Ascending aorta (tissue), 2 donors: ENCODE measurements around the gene ABCC4. TPM values are rescaled to one million over a fixed set of nuclear protein-coding genes. Genes with fewer than 3 reads are reported as not detected.

ENCODE experiments used
- DNase-seq, 2 donors: peaks; one replicate each; pipeline ENCODE4 v3.0.0-alpha.2; 2019; ENCODE audit warnings: low spot score in 2 of 2
- H3K27ac ChIP-seq, 2 donors: fragments of 200-600 bp; sonication (generic); one replicate each; pipeline ENCODE4 v1.5.1; 2016 to 2017; ENCODE audit warnings: mild to moderate bottlenecking in 1 of 2
- H3K27me3 ChIP-seq: fragments of 200-600 bp; sonication (generic); one replicate; pipeline ENCODE4 v1.5.1; 2017
- H3K36me3 ChIP-seq, 2 donors: fragments of 200-600 bp; sonication (generic); one replicate each; pipeline ENCODE4 v1.5.1; 2016
- H3K4me1 ChIP-seq, 2 donors: fragments of 200-600 bp; sonication (generic); one replicate each; pipeline ENCODE4 v1.5.1; 2016 to 2017; ENCODE audit warnings: mild to moderate bottlenecking in 1 of 2
- H3K4me3 ChIP-seq, 2 donors: fragments of 200-600 bp; sonication (generic); one replicate each; pipeline ENCODE4 v1.5.1; 2016 to 2017; ENCODE audit warnings: mild to moderate bottlenecking in 1 of 2
- H3K9me3 ChIP-seq, 2 donors: fragments of 200-600 bp; sonication (generic); one replicate each; pipeline ENCODE4 v1.5.1; 2016
- intact Hi-C: fragments of 100-400 bp; cut with DNase I; formaldehyde crosslinking; loops from one replicate; pipeline ENCODE4 v1.15.1; 2023
- total RNA-seq: library from RNA; depleted of rRNA; stranded (reverse); fragments of >200 nt; gene quantifications from one replicate; pipeline ENCODE4 v1.1.0, GENCODE V29; 2016
- TF ChIP-seq, protein P1 (sequence below), 3 experiments: fragments of 200-600 bp in 2 of 3; fragments of 450-650 bp in 1 of 3; sonication (generic) in 2 of 3; IDR thresholded peaks; one replicate each; pipeline ENCODE4 v1.5.1; 2016 to 2019; ENCODE audit warnings: antibody characterized with exemption in 3 of 3, mild to moderate bottlenecking in 1 of 3, moderate library complexity in 1 of 3

The ABCC4 gene
- total RNA-seq, 1 donor from 2014 or later: 6.7 TPM

DNA sequence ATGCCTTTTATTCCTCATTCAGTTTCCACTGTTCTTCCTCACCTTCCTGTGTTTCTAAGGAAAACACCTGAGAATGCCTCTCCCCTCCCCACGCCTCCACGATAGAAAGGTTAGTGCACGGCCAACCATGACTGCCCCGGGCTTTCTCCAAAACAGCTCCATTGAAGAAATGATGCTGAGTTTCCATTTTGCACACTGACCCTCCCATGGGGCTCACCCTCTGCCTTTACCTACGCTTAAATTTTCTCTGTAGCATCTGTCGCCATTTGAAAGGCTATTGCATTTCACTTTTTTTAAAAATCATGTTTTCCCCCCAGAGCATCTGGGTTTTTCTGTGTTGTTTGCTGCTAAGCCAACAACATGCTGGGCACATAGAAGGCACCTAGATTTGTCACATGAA, 48.2 kb downstream of the ABCC4 start:
- H3K27ac ChIP-seq: no peak overlapping the region
- no peak overlapping the region for H3K4me3 ChIP-seq
- no peaks in the 10 kb centered on the region for H3K9me3 ChIP-seq
- no peaks in the 10 kb centered on the region for H3K27me3 ChIP-seq
- intact Hi-C loops: no loop called here
- no peaks in the 10 kb centered on the region for H3K4me1 ChIP-seq
- TF ChIP-seq, protein P1, sequence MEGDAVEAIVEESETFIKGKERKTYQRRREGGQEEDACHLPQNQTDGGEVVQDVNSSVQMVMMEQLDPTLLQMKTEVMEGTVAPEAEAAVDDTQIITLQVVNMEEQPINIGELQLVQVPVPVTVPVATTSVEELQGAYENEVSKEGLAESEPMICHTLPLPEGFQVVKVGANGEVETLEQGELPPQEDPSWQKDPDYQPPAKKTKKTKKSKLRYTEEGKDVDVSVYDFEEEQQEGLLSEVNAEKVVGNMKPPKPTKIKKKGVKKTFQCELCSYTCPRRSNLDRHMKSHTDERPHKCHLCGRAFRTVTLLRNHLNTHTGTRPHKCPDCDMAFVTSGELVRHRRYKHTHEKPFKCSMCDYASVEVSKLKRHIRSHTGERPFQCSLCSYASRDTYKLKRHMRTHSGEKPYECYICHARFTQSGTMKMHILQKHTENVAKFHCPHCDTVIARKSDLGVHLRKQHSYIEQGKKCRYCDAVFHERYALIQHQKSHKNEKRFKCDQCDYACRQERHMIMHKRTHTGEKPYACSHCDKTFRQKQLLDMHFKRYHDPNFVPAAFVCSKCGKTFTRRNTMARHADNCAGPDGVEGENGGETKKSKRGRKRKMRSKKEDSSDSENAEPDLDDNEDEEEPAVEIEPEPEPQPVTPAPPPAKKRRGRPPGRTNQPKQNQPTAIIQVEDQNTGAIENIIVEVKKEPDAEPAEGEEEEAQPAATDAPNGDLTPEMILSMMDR (IDR thresholded peaks at IDR 0.05): no peak
- H3K36me3 ChIP-seq: no peaks in the 10 kb centered on the region
- DNase-seq: no peak

DNA sequence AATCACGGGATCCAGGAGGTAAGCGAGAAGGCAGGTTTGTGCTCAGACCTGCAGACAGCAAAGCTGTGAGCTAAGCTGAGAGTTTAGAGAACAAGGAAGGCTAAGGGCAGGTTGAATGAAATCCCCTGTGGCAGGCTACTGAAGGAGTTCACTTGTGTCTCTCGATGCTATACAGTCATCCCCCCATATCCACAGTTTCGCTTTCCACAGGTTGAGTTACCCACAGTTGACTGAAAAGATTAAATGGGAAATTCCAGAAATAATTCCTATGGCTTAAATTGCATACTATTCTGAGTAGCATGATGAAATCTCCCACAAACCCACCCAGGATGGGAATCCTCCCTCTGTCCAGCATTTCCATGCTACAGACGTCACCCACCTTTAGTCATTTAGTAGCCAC, 49.6 kb downstream of the ABCC4 start:
- no peaks in the 10 kb centered on the region for H3K4me1 ChIP-seq
- intact Hi-C loops: no loop called here
- H3K9me3 ChIP-seq: no peaks in the 10 kb centered on the region
- no peaks in the 10 kb centered on the region for H3K36me3 ChIP-seq
- H3K27me3 ChIP-seq: no peaks in the 10 kb centered on the region
- no peak for DNase-seq
- TF ChIP-seq, protein P1 (IDR thresholded peaks at IDR 0.05): no peak
- no peak overlapping the region for H3K4me3 ChIP-seq
- H3K27ac ChIP-seq: no peak overlapping the region

DNA sequence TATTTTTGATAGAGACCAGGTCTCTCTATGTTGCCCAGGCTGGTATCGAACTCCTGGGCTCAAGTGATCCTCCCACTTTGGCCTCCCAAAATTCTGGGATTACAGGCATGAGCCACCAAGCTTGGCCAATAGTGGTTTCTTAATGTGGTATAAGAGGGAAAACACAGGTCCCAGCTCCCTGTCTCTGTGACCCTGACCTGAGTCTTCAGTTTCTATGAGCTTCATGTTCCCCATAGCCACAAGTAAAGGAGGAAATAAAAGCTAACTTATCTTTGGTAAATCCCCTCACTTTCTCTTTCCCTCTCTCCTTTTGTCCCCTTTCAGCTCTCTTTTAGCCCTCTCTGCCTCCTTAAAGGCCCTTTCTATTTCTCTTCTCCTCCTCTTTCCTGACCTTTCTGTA, 50.3 kb downstream of the ABCC4 start:
- intact Hi-C loops: no loop called here
- TF ChIP-seq, protein P1 (IDR thresholded peaks at IDR 0.05): no peak
- no peak overlapping the region for H3K27ac ChIP-seq
- no peak overlapping the region for H3K4me3 ChIP-seq
- no peaks in the 10 kb centered on the region for H3K4me1 ChIP-seq
- no peaks in the 10 kb centered on the region for H3K9me3 ChIP-seq
- no peak for DNase-seq
- no peaks in the 10 kb centered on the region for H3K36me3 ChIP-seq
- H3K27me3 ChIP-seq: no peaks in the 10 kb centered on the region

DNA sequence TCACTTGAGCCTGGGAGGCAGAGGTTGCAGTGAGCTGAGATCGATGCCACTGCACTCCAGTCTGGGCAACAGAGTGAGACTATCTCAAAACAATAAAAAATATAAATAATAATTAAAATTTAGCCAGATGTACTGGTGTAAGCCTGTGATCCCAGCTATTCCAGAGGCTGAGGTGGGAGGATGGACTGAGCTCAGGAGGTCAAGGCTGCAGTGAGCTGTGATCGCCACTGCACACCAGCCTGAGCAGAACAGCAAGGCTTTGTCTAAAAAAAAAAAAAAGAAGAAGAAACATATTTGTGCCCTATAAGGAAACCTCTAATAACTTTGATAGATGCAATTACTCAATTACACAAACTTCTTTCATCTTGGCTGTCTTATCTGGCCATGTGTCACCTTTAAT, 52.3 kb downstream of the ABCC4 start:
- Histone ChIP-seq H3K4me1 (no peaks in the 10 kb centered on the region), H3K27ac (no peak overlapping the region), H3K9me3 (no peaks in the 10 kb centered on the region), H3K36me3 (no peaks in the 10 kb centered on the region), H3K27me3 (no peaks in the 10 kb centered on the region), H3K4me3 (no peak overlapping the region)
- intact Hi-C loops: no loop called here
- no peak for DNase-seq
- TF ChIP-seq, protein P1 (IDR thresholded peaks at IDR 0.05): no peak

DNA sequence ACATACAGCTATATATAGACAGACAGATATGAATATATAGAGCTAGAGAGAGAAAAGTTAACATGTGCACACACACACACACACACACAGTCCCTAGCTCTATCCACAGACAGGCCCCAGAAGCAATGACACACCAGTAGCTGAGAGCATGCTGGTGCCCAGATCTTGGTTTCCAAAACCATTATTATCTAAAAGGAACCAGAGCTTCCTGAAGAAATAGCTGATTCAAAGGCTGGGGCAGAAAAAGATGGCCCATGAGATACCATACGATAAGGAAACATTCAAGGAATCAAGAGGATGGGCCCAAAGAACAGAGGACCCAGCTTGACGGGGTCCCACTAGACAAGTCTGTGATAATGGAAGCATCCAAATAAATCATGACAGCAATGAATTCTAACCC, 53.4 kb downstream of the ABCC4 start:
- TF ChIP-seq, protein P1 (IDR thresholded peaks at IDR 0.05): no peak
- no peaks in the 10 kb centered on the region for H3K9me3 ChIP-seq
- H3K27me3 ChIP-seq: no peaks in the 10 kb centered on the region
- intact Hi-C loops: no loop called here
- no peaks in the 10 kb centered on the region for H3K4me1 ChIP-seq
- H3K36me3 ChIP-seq: no peaks in the 10 kb centered on the region
- no peak for DNase-seq
- no peak overlapping the region for H3K4me3 ChIP-seq
- no peak overlapping the region for H3K27ac ChIP-seq

DNA sequence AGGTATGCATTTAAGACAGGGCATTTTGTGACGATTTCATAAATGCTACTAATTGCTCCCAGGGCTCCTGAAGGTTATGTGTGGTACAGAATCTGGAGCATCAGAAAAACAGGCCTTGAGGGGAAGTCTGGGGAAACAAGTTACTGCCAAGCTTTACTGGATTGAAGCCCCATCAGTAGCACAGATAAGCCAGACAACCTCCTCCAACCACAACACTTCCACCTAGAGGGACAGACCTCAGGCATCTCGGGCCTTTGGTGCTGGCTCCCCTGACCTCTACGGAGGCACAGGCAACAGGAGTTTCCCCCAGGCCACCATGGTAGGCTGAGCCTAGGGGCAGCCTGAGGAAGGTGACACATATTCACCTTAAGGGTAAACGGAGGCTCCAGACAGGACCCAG, 54.1 kb downstream of the ABCC4 start:
- DNase-seq: no peak
- no peak overlapping the region for H3K4me3 ChIP-seq
- no peak overlapping the region for H3K27ac ChIP-seq
- no peaks in the 10 kb centered on the region for H3K27me3 ChIP-seq
- no peaks in the 10 kb centered on the region for H3K4me1 ChIP-seq
- no peaks in the 10 kb centered on the region for H3K36me3 ChIP-seq
- intact Hi-C loops: no loop called here
- TF ChIP-seq, protein P1 (IDR thresholded peaks at IDR 0.05): no peak
- H3K9me3 ChIP-seq: no peaks in the 10 kb centered on the region
